HG02763 (cell line): ENCODE measurements around the gene SPATA21.
"Not testable (repeated sequence)": the region's sequence is repeated elsewhere in the genome, so short reads cannot be mapped to it uniquely, and the experiment has no call there.

ENCODE experiments used
- ATAC-seq: cut with Tn5 transposase; IDR thresholded peaks from one replicate; pipeline ENCODE4 v1.9.1; 2021; ENCODE audit warnings: mild to moderate bottlenecking, moderate library complexity; ENCODE audit not compliant: unreplicated experiment

SPATA21 gene

GRCh38 chr1:16386454-16387113 lies 50.6 kb downstream of the SPATA21 start:
- ATAC-seq, result no peak

GRCh38 chr1:16385659-16386453 lies 51.4 kb downstream of the SPATA21 start:
- no peak for ATAC-seq

- no peak for ATAC-seq
Measured at GRCh38 chr1:16383888-16384287, 53.3 kb downstream of the SPATA21 start.

GRCh38 chr1:16380868-16381267 lies 56.4 kb downstream of the SPATA21 start:
- no peak for ATAC-seq

- no peak for ATAC-seq
Measured at GRCh38 chr1:16378443-16378842, 58.8 kb downstream of the SPATA21 start.

GRCh38 chr1:16376971-16377370 lies 60.3 kb downstream of the SPATA21 start:
- ATAC-seq, result no peak

GRCh38 chr1:16375521-16376340 lies 61.5 kb downstream of the SPATA21 start:
- no peak for ATAC-seq

GRCh38 chr1:16374266-16374665 lies 63.0 kb downstream of the SPATA21 start:
- no peak for ATAC-seq

GRCh38 chr1:16372535-16373285 lies 64.5 kb downstream of the SPATA21 start:
- ATAC-seq, result no peak

GRCh38 chr1:16371725-16372124 lies 65.5 kb downstream of the SPATA21 start:
- no peak for ATAC-seq

GRCh38 chr1:16369821-16370220 lies 67.4 kb downstream of the SPATA21 start:
- ATAC-seq, result no peak

GRCh38 chr1:16367968-16368890 lies 69.0 kb downstream of the SPATA21 start:
- ATAC-seq, result no peak

GRCh38 chr1:16367258-16367967 lies 69.8 kb downstream of the SPATA21 start:
- ATAC-seq, result peak; percentile 54

GRCh38 chr1:16366722-16367257 lies 70.4 kb downstream of the SPATA21 start, which contains the start of gene SZRD1:
Gene SZRD1 (plus strand): TSS chr1:16367242. CDS start chr1:16367258, 16 bp downstream.
- peak; percentile 80 for ATAC-seq

GRCh38 chr1:16365146-16365498 lies 72.1 kb downstream of the SPATA21 start:
- ATAC-seq, result not testable (repeated sequence)

- no peak for ATAC-seq
Measured at GRCh38 chr1:16356867-16357266, 80.4 kb downstream of the SPATA21 start.

- ATAC-seq, result no peak
Measured at GRCh38 chr1:16354619-16355018, 82.6 kb downstream of the SPATA21 start.

- ATAC-seq, result no peak
Measured at GRCh38 chr1:16352842-16353535, 84.2 kb downstream of the SPATA21 start.
